ENCODE measurements around the gene LRCH2.
A peak's percentile ranks its signal among the peaks of the same experiment; 100 is the strongest.

LRCH2 gene

DNA sequence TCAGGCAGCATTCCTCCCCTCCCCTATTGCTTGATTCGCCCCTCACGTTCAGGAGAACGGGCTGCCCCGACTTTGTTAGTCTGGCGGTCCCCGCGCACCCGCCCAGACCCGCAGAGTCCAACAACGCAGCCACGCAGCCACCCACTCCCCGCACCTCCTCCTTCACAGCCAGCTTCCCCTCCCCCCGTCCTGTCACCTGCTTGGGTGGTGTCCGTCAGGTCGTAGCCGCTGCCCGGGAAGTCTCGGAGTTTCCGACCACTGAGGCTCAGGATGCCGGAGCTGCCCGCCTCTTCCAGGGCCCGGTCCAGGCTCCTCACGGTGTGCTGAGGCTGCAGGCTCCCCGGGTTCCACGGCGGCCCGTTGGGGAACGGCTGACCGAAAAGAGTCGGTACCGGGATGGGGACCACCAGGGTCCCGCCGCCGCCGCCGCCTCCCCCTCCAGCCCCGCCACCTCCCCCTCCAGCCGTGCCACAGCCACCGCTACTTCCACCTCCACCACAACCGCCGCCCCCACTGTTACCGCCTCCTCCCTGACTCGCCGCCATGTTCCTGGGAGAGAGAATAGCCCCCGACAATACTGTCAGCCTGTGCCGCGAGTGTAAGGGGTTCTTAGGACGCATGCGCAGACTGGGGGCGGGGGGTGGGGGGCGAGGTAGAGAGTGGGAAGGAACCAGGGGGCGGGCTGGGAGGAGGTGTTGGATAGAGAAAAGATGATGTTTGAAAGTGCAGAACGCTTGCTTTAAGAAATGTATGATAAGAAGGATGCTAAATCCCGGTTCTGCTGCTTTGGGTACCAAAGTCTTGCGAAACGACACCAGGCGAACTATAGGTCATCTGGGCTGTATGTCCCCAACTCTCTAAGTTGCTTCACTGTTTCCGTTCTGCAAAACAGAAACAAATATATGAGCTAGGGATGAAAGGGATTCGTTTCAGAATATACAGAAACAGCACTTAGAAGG lies at the start of gene LRCH2:
LRCH2 (minus strand) TSS at position 600 of the 959 bp plus-strand sequence; CDS start at position 545, 55 bp downstream.
- CTCF ChIA-PET = no interaction called here
- peak; percentile 78 for DNase-seq (ENCODE audit: extremely low spot score)
- POLR2A ChIA-PET = interaction anchor here (0.6 kb wide), 1 partner anchor 25 kb away, joined by 3 read pairs; no protein-coding TSS in a partner anchor
- no peak for TF ChIP-seq SP1 (IDR thresholded peaks at IDR 0.05)
- TF ChIP-seq NFRKB (IDR thresholded peaks at IDR 0.05) = no peak
- no peak for TF ChIP-seq CTBP1 (IDR thresholded peaks at IDR 0.05; ENCODE audit: borderline replicate concordance)
- TF ChIP-seq FOXM1 (IDR thresholded peaks at IDR 0.05; ENCODE audit: borderline replicate concordance) = no peak
- no peak for TF ChIP-seq TARDBP (IDR thresholded peaks at IDR 0.05)
- no peak for TF ChIP-seq ZNF384 (IDR thresholded peaks at IDR 0.05)
- no peak for TF ChIP-seq ARNT (IDR thresholded peaks at IDR 0.05)
- no peak for TF ChIP-seq FOXK2 (IDR thresholded peaks at IDR 0.05)
- no peak for TF ChIP-seq BHLHE40 (IDR thresholded peaks at IDR 0.05; ENCODE audit: borderline replicate concordance)

GRCh38 chrX:115269051-115269683 lies 35.3 kb upstream of the LRCH2 start:
- CTCF ChIA-PET = interaction anchor here (1.1 to 1.5 kb wide), 2 partner anchors 11 to 15 kb away, joined by 3 to 5 read pairs; no protein-coding TSS in a partner anchor
- no peak for TF ChIP-seq SUZ12 (IDR thresholded peaks at IDR 0.05)
- TF ChIP-seq SP1 (IDR thresholded peaks at IDR 0.05) = no peak
- no peak for TF ChIP-seq ELF4 (IDR thresholded peaks at IDR 0.05)
- TF ChIP-seq FOXM1 (IDR thresholded peaks at IDR 0.05; ENCODE audit: borderline replicate concordance) = no peak
- no peak for TF ChIP-seq L3MBTL2 (conservative IDR thresholded peaks at IDR 0.05)
- POLR2A ChIA-PET = interaction anchor here (1.0 kb wide), 1 partner anchor 40 kb away, joined by 4 read pairs; no protein-coding TSS in a partner anchor
- DNase-seq (ENCODE audit: extremely low spot score) = no peak

DNA sequence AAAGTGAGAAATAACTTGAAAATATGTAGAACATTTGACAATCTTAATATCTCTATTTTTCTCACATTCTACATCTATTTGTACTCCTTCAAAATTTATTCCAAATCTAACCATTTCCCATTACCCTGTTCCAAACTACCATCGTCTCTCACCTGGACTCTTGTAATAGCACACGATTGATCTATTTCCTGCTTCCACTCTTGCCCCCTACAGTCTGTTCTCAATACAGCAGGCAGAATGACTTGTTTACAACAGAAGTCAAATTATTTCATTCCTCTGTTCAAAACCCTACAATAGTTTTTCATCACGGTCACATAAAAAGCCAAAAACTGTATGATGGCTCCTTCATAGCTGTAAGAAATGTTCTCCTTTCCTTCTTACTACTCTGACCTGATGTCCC lies 34.5 kb upstream of the LRCH2 start:
- peak; percentile 29 for DNase-seq (ENCODE audit: extremely low spot score)
- ChIA-PET POLR2A (no interaction called here), CTCF (interaction anchor here (0.6 to 1.5 kb wide), 2 partner anchors 16 to 41 kb away, joined by 3 to 5 read pairs; no protein-coding TSS in a partner anchor)
- TF ChIP-seq FOXK2 (IDR thresholded peaks at IDR 0.05) (no peak), ZNF384 (IDR thresholded peaks at IDR 0.05) (no peak), FOXM1 (IDR thresholded peaks at IDR 0.05; ENCODE audit: borderline replicate concordance) (no peak), ARNT (IDR thresholded peaks at IDR 0.05) (no peak), FOXA1 (IDR thresholded peaks at IDR 0.05) (no peak), LEF1 (IDR thresholded peaks at IDR 0.05; ENCODE audit: borderline replicate concordance) (no peak), CTBP1 (IDR thresholded peaks at IDR 0.05; ENCODE audit: borderline replicate concordance) (no peak), L3MBTL2 (conservative IDR thresholded peaks at IDR 0.05) (no peak), HDGF (IDR thresholded peaks at IDR 0.05; ENCODE audit: borderline replicate concordance) (no peak), SUZ12 (IDR thresholded peaks at IDR 0.05) (no peak), BHLHE40 (IDR thresholded peaks at IDR 0.05; ENCODE audit: borderline replicate concordance) (no peak), NFRKB (IDR thresholded peaks at IDR 0.05) (no peak), ELF4 (IDR thresholded peaks at IDR 0.05) (no peak), SP1 (IDR thresholded peaks at IDR 0.05) (no peak), PKNOX1 (IDR thresholded peaks at IDR 0.05) (no peak)

- ChIA-PET POLR2A (no interaction called here), CTCF (interaction anchor here (0.6 kb wide), 1 partner anchor 17 kb away, joined by 4 read pairs; no protein-coding TSS in a partner anchor)
- no peak for TF ChIP-seq FOXA1 (IDR thresholded peaks at IDR 0.05)
- no peak for TF ChIP-seq NFRKB (IDR thresholded peaks at IDR 0.05)
- TF ChIP-seq PKNOX1 (IDR thresholded peaks at IDR 0.05) = no peak
- no peak for TF ChIP-seq HDGF (IDR thresholded peaks at IDR 0.05; ENCODE audit: borderline replicate concordance)
- no peak for TF ChIP-seq ARNT (IDR thresholded peaks at IDR 0.05)
- no peak for TF ChIP-seq ELF4 (IDR thresholded peaks at IDR 0.05)
- TF ChIP-seq BHLHE40 (IDR thresholded peaks at IDR 0.05; ENCODE audit: borderline replicate concordance) = no peak
- no peak for TF ChIP-seq CTBP1 (IDR thresholded peaks at IDR 0.05; ENCODE audit: borderline replicate concordance)
- no peak for TF ChIP-seq SUZ12 (IDR thresholded peaks at IDR 0.05)
- TF ChIP-seq TARDBP (IDR thresholded peaks at IDR 0.05) = no peak
- TF ChIP-seq ZNF384 (IDR thresholded peaks at IDR 0.05) = no peak
- TF ChIP-seq LEF1 (IDR thresholded peaks at IDR 0.05; ENCODE audit: borderline replicate concordance) = no peak
- TF ChIP-seq FOXK2 (IDR thresholded peaks at IDR 0.05) = no peak
- DNase-seq (ENCODE audit: extremely low spot score) = no peak
Measured at GRCh38 chrX:115266300-115266699, 32.4 kb upstream of the LRCH2 start.

GRCh38 chrX:115264009-115264408 lies 30.1 kb upstream of the LRCH2 start:
- DNase-seq (ENCODE audit: extremely low spot score) = no peak
- ChIA-PET CTCF (no interaction called here), POLR2A (no interaction called here)
- no peak for TF ChIP-seq FOXK2 (IDR thresholded peaks at IDR 0.05)
- TF ChIP-seq BHLHE40 (IDR thresholded peaks at IDR 0.05; ENCODE audit: borderline replicate concordance) = no peak
- no peak for TF ChIP-seq TARDBP (IDR thresholded peaks at IDR 0.05)

GRCh38 chrX:115261148-115261547 lies 27.3 kb upstream of the LRCH2 start:
- CTCF ChIA-PET = no interaction called here
- no peak for TF ChIP-seq FOXA1 (IDR thresholded peaks at IDR 0.05)
- TF ChIP-seq ARNT (IDR thresholded peaks at IDR 0.05) = no peak
- TF ChIP-seq CTBP1 (IDR thresholded peaks at IDR 0.05; ENCODE audit: borderline replicate concordance) = no peak
- TF ChIP-seq ELF4 (IDR thresholded peaks at IDR 0.05) = no peak
- no peak for TF ChIP-seq SP1 (IDR thresholded peaks at IDR 0.05)
- no peak for TF ChIP-seq NFRKB (IDR thresholded peaks at IDR 0.05)
- no peak for TF ChIP-seq LEF1 (IDR thresholded peaks at IDR 0.05; ENCODE audit: borderline replicate concordance)
- TF ChIP-seq BHLHE40 (IDR thresholded peaks at IDR 0.05; ENCODE audit: borderline replicate concordance) = no peak
- no peak for TF ChIP-seq TARDBP (IDR thresholded peaks at IDR 0.05)
- no peak for TF ChIP-seq PKNOX1 (IDR thresholded peaks at IDR 0.05)
- no peak for TF ChIP-seq FOXK2 (IDR thresholded peaks at IDR 0.05)
- TF ChIP-seq FOXM1 (IDR thresholded peaks at IDR 0.05; ENCODE audit: borderline replicate concordance) = no peak
- TF ChIP-seq HDGF (IDR thresholded peaks at IDR 0.05; ENCODE audit: borderline replicate concordance) = no peak
- DNase-seq (ENCODE audit: extremely low spot score) = no peak
- POLR2A ChIA-PET = interaction anchor here (0.9 kb wide), 1 partner anchor 33 kb away, joined by 3 read pairs; no protein-coding TSS in a partner anchor
